Measurements from ENCODE around the gene SLC2A8. TPM values are rescaled to one million over a fixed set of nuclear protein-coding genes. Genes with fewer than 3 reads are reported as not detected.

Gene SLC2A8
- total and polyA plus RNA-seq, 2 donors (not counting 1 experiment from before 2014, with no cell fraction given), result 8.3 to 14.2 TPM

DNA sequence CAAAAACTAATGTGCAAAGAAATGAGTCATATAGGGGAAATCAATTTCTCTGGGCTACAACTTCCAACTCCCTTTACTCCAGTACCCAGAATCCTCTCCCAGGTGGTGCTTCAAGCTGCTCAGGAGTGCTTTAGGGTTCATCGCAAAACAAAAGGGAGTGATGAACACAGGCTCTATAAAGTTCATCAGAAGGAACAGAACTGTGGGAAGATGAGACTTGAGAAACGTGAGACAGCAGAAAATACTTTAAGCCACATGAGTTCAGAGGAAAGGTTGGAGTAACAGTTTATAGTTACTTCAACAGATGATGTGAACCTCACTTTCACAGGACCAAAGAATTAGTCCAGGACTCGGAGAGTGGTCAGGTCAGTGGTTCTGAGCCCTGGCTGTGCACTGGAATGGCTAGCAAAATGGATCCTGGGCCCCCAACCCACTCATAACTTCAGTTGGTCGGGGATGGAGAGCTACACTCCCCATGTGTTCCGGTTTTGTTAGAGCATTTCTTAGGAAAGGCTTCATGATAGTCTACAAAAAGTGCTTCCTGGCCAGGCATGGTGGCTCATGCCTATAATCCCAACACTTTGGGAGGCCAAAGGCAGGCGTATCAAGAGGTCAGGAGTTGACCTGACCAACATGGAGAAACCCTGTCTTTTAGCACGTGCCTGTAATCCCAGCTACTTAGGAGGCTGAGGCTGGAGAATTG, 49.9 kb downstream of the SLC2A8 start:
- ATAC-seq (ENCODE audit: low read depth), result no peak
- Histone ChIP-seq H3K27ac (ENCODE audit: low read length in 2 of 2) (no peak overlapping the region), H4K20me1 (ENCODE audit: control insufficient read depth, insufficient read depth, low read length, poor library complexity, severe bottlenecking) (peaks cover 48% of the 10 kb centered on the region), H3K79me2 (ENCODE audit: control insufficient read depth, insufficient read depth, low read length) (peaks cover 18% of the 10 kb centered on the region), H3K36me3 (replicated peaks in 1 of 2; ENCODE audit: control extremely low read depth in 1 of 2, control insufficient read depth in 1 of 2, extremely low read depth in 1 of 2, insufficient read depth in 2 of 2, low read length in 1 of 2) (peaks cover 1 to 77% of the 10 kb centered on the region in 2 experiments), H3K4me1 (ENCODE audit: control insufficient read depth in 2 of 2, insufficient read depth in 2 of 2, low read length in 2 of 2) (peaks cover 14 to 22% of the 10 kb centered on the region in 2 donors), H3K9me3 (ENCODE audit: control extremely low read depth in 1 of 3, control insufficient read depth in 2 of 3, insufficient read depth in 1 of 3, low read length in 2 of 3) (peaks cover 0 to 6% (median 0%) of the 10 kb centered on the region in 3 donors), H3K27me3 (replicated peaks in 1 of 4; ENCODE audit: control extremely low read depth in 1 of 4, control insufficient read depth in 3 of 4, insufficient read depth in 4 of 4, low read length in 3 of 4) (no peaks in the 10 kb centered on the region), H3K4me3 (ENCODE audit: control extremely low read depth in 1 of 5, extremely low read depth in 1 of 5, insufficient read depth in 1 of 5, low read depth in 2 of 5, low read length in 4 of 5) (no peak overlapping the region), H2AFZ (ENCODE audit: insufficient read depth, low read depth, low read length, poor library complexity, severe bottlenecking) (no peak overlapping the region), H3K4me2 (replicated peaks; ENCODE audit: low read depth, low read length, poor library complexity, severe bottlenecking) (no peak overlapping the region), H3K9ac (ENCODE audit: low read length) (no peak overlapping the region)
- peak overlapping the region; percentile 41 for H3K27ac Mint-ChIP-seq
- H3K9me3 Mint-ChIP-seq (ENCODE audit: insufficient read depth), result no peaks in the 10 kb centered on the region
- no peak overlapping the region for H3K4me3 Mint-ChIP-seq
- WGBS (ENCODE audit: insufficient coverage), result 100% methylated on average over 5 of the region's 7 CpGs
- POLR2A ChIA-PET, result no interaction called here
- CTCF ChIA-PET, result no interaction called here
- no peaks in the 10 kb centered on the region for H3K27me3 Mint-ChIP-seq
- intact Hi-C loops (cut with micrococcal nuclease), result no loop called here
- DNase-seq, result no peak
- H3K4me1 Mint-ChIP-seq, result peaks cover 39% of the 10 kb centered on the region
- TF ChIP-seq EZH2 (IDR thresholded peaks at IDR 0.05; ENCODE audit: borderline replicate concordance, insufficient read depth, low read depth, low read length, poor library complexity, severe bottlenecking), result no peak

DNA sequence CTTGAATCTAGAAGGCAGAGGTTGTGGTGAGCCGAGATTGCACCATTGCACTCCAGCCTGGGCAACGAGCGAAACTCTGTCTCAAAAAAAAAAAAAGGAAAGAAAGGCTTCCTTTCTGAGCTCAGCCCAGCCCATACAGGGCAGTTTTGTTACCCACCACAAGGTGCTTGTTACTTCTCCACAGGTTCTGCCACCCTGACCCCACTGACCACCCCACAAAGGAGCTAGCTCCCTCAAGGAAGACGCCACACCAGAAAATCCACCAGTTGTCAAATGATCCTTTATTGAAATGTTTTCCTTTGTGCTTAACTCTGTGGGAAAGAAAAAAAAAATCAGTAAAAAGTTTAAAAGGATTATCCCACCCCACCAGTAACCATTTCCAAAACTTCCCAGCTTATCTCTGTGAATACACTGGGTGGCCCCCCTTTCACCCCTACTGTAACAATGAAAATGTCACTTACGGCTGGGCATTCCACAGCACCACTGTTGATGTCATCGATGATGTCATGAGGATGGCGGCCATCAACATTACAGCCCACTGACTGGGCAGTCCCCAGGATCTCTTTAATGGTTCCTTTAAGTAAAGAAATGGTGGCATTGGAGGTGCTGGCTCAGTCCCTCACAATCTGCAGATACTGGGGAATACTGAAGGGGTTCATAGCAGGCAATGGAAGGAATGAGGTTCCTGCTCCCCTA, 50.6 kb downstream of the SLC2A8 start:
- Histone ChIP-seq H3K9ac (ENCODE audit: low read length) (no peak overlapping the region), H3K27me3 (replicated peaks in 1 of 4; ENCODE audit: control extremely low read depth in 1 of 4, control insufficient read depth in 3 of 4, insufficient read depth in 4 of 4, low read length in 3 of 4) (no peaks in the 10 kb centered on the region), H3K4me1 (ENCODE audit: control insufficient read depth in 2 of 2, insufficient read depth in 2 of 2, low read length in 2 of 2) (peaks cover 21 to 29% of the 10 kb centered on the region in 2 donors), H3K27ac (ENCODE audit: low read length in 2 of 2) (peak overlapping the region in 1 of 2 donors; percentile 38), H3K9me3 (ENCODE audit: control extremely low read depth in 1 of 3, control insufficient read depth in 2 of 3, insufficient read depth in 1 of 3, low read length in 2 of 3) (peaks cover 0 to 6% (median 0%) of the 10 kb centered on the region in 3 donors), H3K4me2 (replicated peaks; ENCODE audit: low read depth, low read length, poor library complexity, severe bottlenecking) (no peak overlapping the region), H3K36me3 (replicated peaks in 1 of 2; ENCODE audit: control extremely low read depth in 1 of 2, control insufficient read depth in 1 of 2, extremely low read depth in 1 of 2, insufficient read depth in 2 of 2, low read length in 1 of 2) (peaks cover 1 to 74% of the 10 kb centered on the region in 2 experiments), H3K79me2 (ENCODE audit: control insufficient read depth, insufficient read depth, low read length) (peaks cover 21% of the 10 kb centered on the region), H2AFZ (ENCODE audit: insufficient read depth, low read depth, low read length, poor library complexity, severe bottlenecking) (no peak overlapping the region), H3K4me3 (ENCODE audit: control extremely low read depth in 1 of 5, extremely low read depth in 1 of 5, insufficient read depth in 1 of 5, low read depth in 2 of 5, low read length in 4 of 5) (no peak overlapping the region), H4K20me1 (ENCODE audit: control insufficient read depth, insufficient read depth, low read length, poor library complexity, severe bottlenecking) (peaks cover 48% of the 10 kb centered on the region)
- TF ChIP-seq, protein P1, sequence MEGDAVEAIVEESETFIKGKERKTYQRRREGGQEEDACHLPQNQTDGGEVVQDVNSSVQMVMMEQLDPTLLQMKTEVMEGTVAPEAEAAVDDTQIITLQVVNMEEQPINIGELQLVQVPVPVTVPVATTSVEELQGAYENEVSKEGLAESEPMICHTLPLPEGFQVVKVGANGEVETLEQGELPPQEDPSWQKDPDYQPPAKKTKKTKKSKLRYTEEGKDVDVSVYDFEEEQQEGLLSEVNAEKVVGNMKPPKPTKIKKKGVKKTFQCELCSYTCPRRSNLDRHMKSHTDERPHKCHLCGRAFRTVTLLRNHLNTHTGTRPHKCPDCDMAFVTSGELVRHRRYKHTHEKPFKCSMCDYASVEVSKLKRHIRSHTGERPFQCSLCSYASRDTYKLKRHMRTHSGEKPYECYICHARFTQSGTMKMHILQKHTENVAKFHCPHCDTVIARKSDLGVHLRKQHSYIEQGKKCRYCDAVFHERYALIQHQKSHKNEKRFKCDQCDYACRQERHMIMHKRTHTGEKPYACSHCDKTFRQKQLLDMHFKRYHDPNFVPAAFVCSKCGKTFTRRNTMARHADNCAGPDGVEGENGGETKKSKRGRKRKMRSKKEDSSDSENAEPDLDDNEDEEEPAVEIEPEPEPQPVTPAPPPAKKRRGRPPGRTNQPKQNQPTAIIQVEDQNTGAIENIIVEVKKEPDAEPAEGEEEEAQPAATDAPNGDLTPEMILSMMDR (IDR thresholded peaks at IDR 0.05), result no peak
- TF ChIP-seq EZH2 (IDR thresholded peaks at IDR 0.05; ENCODE audit: borderline replicate concordance, insufficient read depth, low read depth, low read length, poor library complexity, severe bottlenecking), result no peak
- CTCF ChIA-PET, result interaction anchor here (0.7 kb wide), 1 partner anchor 712 kb away, joined by 3 read pairs; no protein-coding TSS in a partner anchor
- intact Hi-C loops (cut with micrococcal nuclease), result no loop called here
- no peaks in the 10 kb centered on the region for H3K9me3 Mint-ChIP-seq (ENCODE audit: insufficient read depth)
- no peak overlapping the region for H3K27ac Mint-ChIP-seq
- peaks cover 46% of the 10 kb centered on the region for H3K4me1 Mint-ChIP-seq
- no peak overlapping the region for H3K4me3 Mint-ChIP-seq
- 86% methylated on average over 3 of the region's 7 CpGs for WGBS (ENCODE audit: insufficient coverage)
- no peaks in the 10 kb centered on the region for H3K27me3 Mint-ChIP-seq
- ATAC-seq (ENCODE audit: low read depth), result no peak
- DNase-seq, result no peak
- POLR2A ChIA-PET, result no interaction called here
